Stomach (tissue), 4 donors: Measurements from ENCODE around the gene LRRC4C.

ENCODE experiments used
- EP300 ChIP-seq: sonication (generic); formaldehyde crosslinking; IDR thresholded peaks from one replicate; pipeline ENCODE4 v1.6.1; 2017; ENCODE audit warnings: antibody characterized with exemption
- POLR2A ChIP-seq, 4 donors: fragments of 450-650 bp; IDR thresholded peaks; one replicate each; pipeline ENCODE4 v1.6.1; 2016; ENCODE audit warnings: antibody characterized with exemption in 4 of 4, control low read depth in 2 of 4, mild to moderate bottlenecking in 1 of 4, moderate library complexity in 1 of 4
- POLR2AphosphoS5 ChIP-seq, 3 donors: sonication (generic); formaldehyde crosslinking; IDR thresholded peaks; one replicate each; pipeline ENCODE4 v1.6.1; 2016; ENCODE audit warnings: antibody characterized with exemption in 3 of 3
- TF ChIP-seq, protein P1 (sequence below), 7 experiments: fragments of 450-650 bp in 4 of 7; fragments of 200-600 bp in 3 of 7; sonication (generic) in 3 of 7; IDR thresholded peaks; one replicate each; pipeline ENCODE4 v1.5.1; 2016 to 2019; ENCODE audit warnings: antibody characterized with exemption in 7 of 7, control low read depth in 2 of 7, mild to moderate bottlenecking in 1 of 7

DNA sequence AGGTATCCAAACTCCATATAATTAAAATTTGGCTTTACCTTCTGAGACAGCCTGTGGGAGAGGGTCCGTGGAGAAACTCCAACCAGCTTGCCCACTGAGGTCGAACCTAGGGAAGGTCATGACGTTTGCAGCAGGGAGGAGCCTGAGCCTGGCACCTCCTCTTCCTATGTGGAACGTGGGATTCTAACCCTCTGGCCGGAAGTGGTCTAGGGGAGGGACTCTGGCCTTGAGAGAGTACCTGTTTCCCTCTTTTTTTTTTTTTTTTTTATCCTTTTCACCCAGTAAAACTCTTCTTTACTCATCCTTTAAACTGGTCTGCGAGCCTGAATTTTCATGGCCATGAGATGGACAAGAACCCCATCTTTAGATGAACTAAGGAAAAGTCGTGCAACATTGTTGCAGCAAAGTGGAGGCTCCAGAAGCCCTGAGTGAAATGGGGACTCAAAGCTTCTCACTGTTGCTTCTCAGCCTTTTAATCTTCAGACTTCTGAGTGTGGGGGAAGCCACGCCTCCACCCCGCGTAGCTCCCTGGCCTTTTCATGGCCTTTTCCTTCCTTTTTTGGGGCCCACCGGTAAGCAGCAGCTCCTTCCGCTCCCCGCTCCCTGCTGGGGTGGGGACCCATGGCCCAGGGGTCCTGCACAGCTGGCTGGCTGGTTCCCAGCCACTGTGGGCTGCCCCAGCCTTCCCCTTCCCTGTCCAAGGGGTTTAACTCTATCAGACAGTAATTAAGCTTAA is 1359.9 kb downstream of the LRRC4C start:
- no peak for TF ChIP-seq POLR2AphosphoS5 (IDR thresholded peaks at IDR 0.05)
- TF ChIP-seq, protein P1, sequence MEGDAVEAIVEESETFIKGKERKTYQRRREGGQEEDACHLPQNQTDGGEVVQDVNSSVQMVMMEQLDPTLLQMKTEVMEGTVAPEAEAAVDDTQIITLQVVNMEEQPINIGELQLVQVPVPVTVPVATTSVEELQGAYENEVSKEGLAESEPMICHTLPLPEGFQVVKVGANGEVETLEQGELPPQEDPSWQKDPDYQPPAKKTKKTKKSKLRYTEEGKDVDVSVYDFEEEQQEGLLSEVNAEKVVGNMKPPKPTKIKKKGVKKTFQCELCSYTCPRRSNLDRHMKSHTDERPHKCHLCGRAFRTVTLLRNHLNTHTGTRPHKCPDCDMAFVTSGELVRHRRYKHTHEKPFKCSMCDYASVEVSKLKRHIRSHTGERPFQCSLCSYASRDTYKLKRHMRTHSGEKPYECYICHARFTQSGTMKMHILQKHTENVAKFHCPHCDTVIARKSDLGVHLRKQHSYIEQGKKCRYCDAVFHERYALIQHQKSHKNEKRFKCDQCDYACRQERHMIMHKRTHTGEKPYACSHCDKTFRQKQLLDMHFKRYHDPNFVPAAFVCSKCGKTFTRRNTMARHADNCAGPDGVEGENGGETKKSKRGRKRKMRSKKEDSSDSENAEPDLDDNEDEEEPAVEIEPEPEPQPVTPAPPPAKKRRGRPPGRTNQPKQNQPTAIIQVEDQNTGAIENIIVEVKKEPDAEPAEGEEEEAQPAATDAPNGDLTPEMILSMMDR (IDR thresholded peaks at IDR 0.05) = no peak
- no peak for TF ChIP-seq EP300
- no peak for TF ChIP-seq POLR2A (IDR thresholded peaks at IDR 0.05)
